Hepatocyte (in vitro differentiated cells): ENCODE data around the gene SETD4. TPM values are rescaled to one million over a fixed set of nuclear protein-coding genes. Genes with fewer than 3 reads are reported as not detected.

Source experiments
- DNase-seq: peaks from one replicate; pipeline ENCODE4 v3.0.0-alpha.2; 2016; ENCODE audit warnings: low spot score
- H2AFZ ChIP-seq: fragments of 200-600 bp; sonication (generic); 2 replicates; pipeline ENCODE4 v1.6.0; 2016; ENCODE audit warnings: antibody characterized with exemption, mild to moderate bottlenecking
- H3K27ac ChIP-seq: fragments of 200-600 bp; sonication (generic); 2 replicates; pipeline ENCODE4 v1.5.1; 2016; ENCODE audit warnings: mild to moderate bottlenecking
- H3K27me3 ChIP-seq: fragments of 200-600 bp; sonication (generic); 2 replicates; pipeline ENCODE4 v1.6.1; 2016
- H3K36me3 ChIP-seq: fragments of 200-600 bp; sonication (generic); replicated peaks from 2 replicates; pipeline ENCODE4 v1.5.1; 2016; ENCODE audit warnings: low read depth; ENCODE audit not compliant: insufficient read depth
- H3K4me1 ChIP-seq: fragments of 200-600 bp; sonication (generic); 2 replicates; pipeline ENCODE4 v1.5.1; 2016; ENCODE audit warnings: mild to moderate bottlenecking, moderate library complexity; ENCODE audit not compliant: insufficient read depth
- H3K4me2 ChIP-seq: fragments of 200-600 bp; sonication (generic); 2 replicates; pipeline ENCODE4 v1.6.0; 2016
- H3K4me3 ChIP-seq: fragments of 200-600 bp; sonication (generic); 2 replicates; pipeline ENCODE4 v1.5.1; 2016; ENCODE audit warnings: mild to moderate bottlenecking
- H3K79me2 ChIP-seq: fragments of 200-600 bp; sonication (generic); 2 replicates; pipeline ENCODE4 v1.6.0; 2017; ENCODE audit warnings: mild to moderate bottlenecking
- H3K9me2 ChIP-seq: fragments of 200-600 bp; sonication (generic); replicated peaks from 2 replicates; pipeline ENCODE4 v1.6.0; 2017; ENCODE audit warnings: mild to moderate bottlenecking; ENCODE audit not compliant: insufficient read depth
- H3K9me3 ChIP-seq: fragments of 200-600 bp; sonication (generic); 2 replicates; pipeline ENCODE4 v1.5.1; 2016; ENCODE audit warnings: low read depth, mild to moderate bottlenecking
- H4K20me1 ChIP-seq: fragments of 200-600 bp; sonication (generic); 2 replicates; pipeline ENCODE4 v1.6.0; 2016; ENCODE audit warnings: mild to moderate bottlenecking; ENCODE audit not compliant: insufficient read depth, poor library complexity, severe bottlenecking
- EZH2 ChIP-seq: fragments of 200-600 bp; sonication (generic); IDR thresholded peaks from 2 replicates; pipeline ENCODE4 v1.6.1; 2016; ENCODE audit warnings: antibody characterized with exemption, mild to moderate bottlenecking, borderline replicate concordance
- EZH2phosphoT487 ChIP-seq: fragments of 200-600 bp; sonication (generic); IDR thresholded peaks from one replicate; pipeline ENCODE4 v1.6.1; 2018; ENCODE audit warnings: antibody characterized with exemption, mild to moderate bottlenecking, low read depth, moderate library complexity; ENCODE audit not compliant: unreplicated experiment, severe bottlenecking
- WGBS: methylation state at CpG from one replicate; pipeline ENCODE4 v1.1.6; 2016; ENCODE audit warnings: low lambda C conversion rate; ENCODE audit errors: missing lambda C conversion rate; 5-methylcytosine and 5-hydroxymethylcytosine counted together
- polyA plus RNA-seq: library from polyadenylated mRNA; unstranded; fragments of >200 nt; fragmentation: Nextera tagmentation; extraction: Ambion mirVana; gene quantifications from 2 replicates; pipeline ENCODE4 v1.2.1, GENCODE V29; 2016
- total RNA-seq: library from RNA; depleted of rRNA; stranded (reverse); fragments of >200 nt; gene quantifications from 2 replicates; pipeline ENCODE4 v1.2.3, GENCODE V29; 2014
- TF ChIP-seq, protein P1 (sequence below): fragments of 200-600 bp; sonication (generic); IDR thresholded peaks from 2 replicates; pipeline ENCODE4 v1.5.1; 2016; ENCODE audit warnings: antibody characterized with exemption, mild to moderate bottlenecking; ENCODE audit not compliant: poor library complexity

SETD4 gene
- total and polyA plus RNA-seq, 2 experiments from 2014 or later, result 13.7 to 16.6 TPM

- Histone ChIP-seq H3K9me2 (no peaks in the 10 kb centered on the region), H3K27ac (no peak overlapping the region), H4K20me1 (no peaks in the 10 kb centered on the region), H3K4me2 (no peak overlapping the region), H3K4me1 (no peaks in the 10 kb centered on the region), H3K9me3 (no peaks in the 10 kb centered on the region), H3K4me3 (no peak overlapping the region), H3K79me2 (no peaks in the 10 kb centered on the region), H3K27me3 (no peaks in the 10 kb centered on the region), H3K36me3 (no peaks in the 10 kb centered on the region), H2AFZ (no peak overlapping the region)
- TF ChIP-seq EZH2phosphoT487, result no peak
- no peak for TF ChIP-seq EZH2
- TF ChIP-seq, protein P1, sequence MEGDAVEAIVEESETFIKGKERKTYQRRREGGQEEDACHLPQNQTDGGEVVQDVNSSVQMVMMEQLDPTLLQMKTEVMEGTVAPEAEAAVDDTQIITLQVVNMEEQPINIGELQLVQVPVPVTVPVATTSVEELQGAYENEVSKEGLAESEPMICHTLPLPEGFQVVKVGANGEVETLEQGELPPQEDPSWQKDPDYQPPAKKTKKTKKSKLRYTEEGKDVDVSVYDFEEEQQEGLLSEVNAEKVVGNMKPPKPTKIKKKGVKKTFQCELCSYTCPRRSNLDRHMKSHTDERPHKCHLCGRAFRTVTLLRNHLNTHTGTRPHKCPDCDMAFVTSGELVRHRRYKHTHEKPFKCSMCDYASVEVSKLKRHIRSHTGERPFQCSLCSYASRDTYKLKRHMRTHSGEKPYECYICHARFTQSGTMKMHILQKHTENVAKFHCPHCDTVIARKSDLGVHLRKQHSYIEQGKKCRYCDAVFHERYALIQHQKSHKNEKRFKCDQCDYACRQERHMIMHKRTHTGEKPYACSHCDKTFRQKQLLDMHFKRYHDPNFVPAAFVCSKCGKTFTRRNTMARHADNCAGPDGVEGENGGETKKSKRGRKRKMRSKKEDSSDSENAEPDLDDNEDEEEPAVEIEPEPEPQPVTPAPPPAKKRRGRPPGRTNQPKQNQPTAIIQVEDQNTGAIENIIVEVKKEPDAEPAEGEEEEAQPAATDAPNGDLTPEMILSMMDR, result no peak
- no peak for DNase-seq
- 97% methylated on average over 1 of the region's 1 CpG for WGBS
Observed at GRCh38 chr21:36080386-36080785, 20.1 kb upstream of the SETD4 start.

- no peaks in the 10 kb centered on the region for H3K36me3 ChIP-seq
- H3K4me2 ChIP-seq, result no peak overlapping the region
- TF ChIP-seq EZH2phosphoT487, result no peak
- TF ChIP-seq EZH2, result no peak
- TF ChIP-seq, protein P1, result no peak
- DNase-seq, result no peak
- no peaks in the 10 kb centered on the region for H3K4me1 ChIP-seq
- H3K9me2 ChIP-seq, result no peaks in the 10 kb centered on the region
- no peaks in the 10 kb centered on the region for H3K27me3 ChIP-seq
- H3K79me2 ChIP-seq, result no peaks in the 10 kb centered on the region
- H3K4me3 ChIP-seq, result no peak overlapping the region
- no peaks in the 10 kb centered on the region for H4K20me1 ChIP-seq
- H3K27ac ChIP-seq, result no peak overlapping the region
- no peak overlapping the region for H2AFZ ChIP-seq
- no peaks in the 10 kb centered on the region for H3K9me3 ChIP-seq
- 74% methylated on average over 8 of the region's 8 CpGs for WGBS
Observed at GRCh38 chr21:36079671-36080070, 19.3 kb upstream of the SETD4 start.

DNA sequence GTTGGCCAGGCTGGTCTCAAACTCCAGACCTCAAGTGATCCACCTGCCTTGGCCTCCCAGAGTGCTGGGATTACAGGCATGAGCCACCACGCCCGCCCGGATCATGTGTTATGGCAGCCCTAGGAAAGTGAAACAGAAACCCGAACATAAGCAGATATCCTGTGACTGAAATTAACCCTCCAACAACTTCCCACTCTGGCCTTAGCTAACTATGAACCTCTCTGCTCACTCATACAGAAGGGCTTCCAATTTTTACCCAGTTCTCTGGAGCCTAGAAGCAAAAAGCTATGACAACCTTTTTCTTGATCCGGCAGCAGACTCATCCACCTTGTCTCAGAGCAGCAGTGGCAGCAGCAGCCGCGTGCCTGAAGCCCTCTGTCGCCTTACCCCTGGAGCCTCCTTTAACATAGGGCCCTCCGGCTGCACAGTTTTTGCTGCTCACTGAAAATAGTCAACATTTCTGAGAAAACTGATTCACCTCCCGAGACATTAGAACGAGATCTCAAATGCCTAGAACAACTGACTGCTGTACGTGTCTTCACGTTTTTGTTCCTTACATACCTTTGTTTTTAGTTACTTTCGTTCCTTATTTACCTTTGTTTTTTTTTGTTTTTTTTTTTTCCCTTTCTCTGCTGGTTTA, 18.8 kb upstream of the SETD4 start:
- H3K27me3 ChIP-seq, result no peaks in the 10 kb centered on the region
- no peak overlapping the region for H3K4me2 ChIP-seq
- H3K27ac ChIP-seq, result no peak overlapping the region
- 84% methylated on average over 14 of the region's 14 CpGs for WGBS
- H3K9me3 ChIP-seq, result no peaks in the 10 kb centered on the region
- no peak for DNase-seq
- H3K36me3 ChIP-seq, result no peaks in the 10 kb centered on the region
- no peak overlapping the region for H2AFZ ChIP-seq
- H3K79me2 ChIP-seq, result no peaks in the 10 kb centered on the region
- H3K4me3 ChIP-seq, result no peak overlapping the region
- TF ChIP-seq EZH2 (no peak), EZH2phosphoT487 (no peak)
- TF ChIP-seq, protein P1, result no peak
- no peaks in the 10 kb centered on the region for H3K9me2 ChIP-seq
- H4K20me1 ChIP-seq, result no peaks in the 10 kb centered on the region
- no peaks in the 10 kb centered on the region for H3K4me1 ChIP-seq

DNA sequence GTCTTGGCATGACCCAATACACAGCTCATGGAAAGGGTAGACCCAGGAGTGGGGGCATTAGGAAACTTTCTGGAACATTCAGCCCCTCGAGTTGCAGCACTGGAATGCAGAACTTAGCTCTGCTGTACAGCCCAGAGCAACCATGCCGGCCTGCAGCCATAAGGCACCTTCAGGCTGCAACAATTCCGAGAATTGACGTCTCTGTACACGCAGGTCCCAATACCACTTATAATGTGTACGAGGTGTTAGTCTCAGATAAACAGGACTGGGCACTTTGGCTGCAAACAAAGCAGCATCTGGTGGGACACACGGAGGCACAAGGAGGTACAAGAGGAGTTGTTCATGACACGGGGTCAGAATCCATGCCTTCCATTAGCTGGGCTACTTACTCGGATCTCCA, 17.4 kb upstream of the SETD4 start:
- Histone ChIP-seq H3K4me2 (no peak overlapping the region), H3K4me1 (no peaks in the 10 kb centered on the region), H3K4me3 (no peak overlapping the region), H4K20me1 (no peaks in the 10 kb centered on the region), H3K36me3 (no peaks in the 10 kb centered on the region), H3K79me2 (no peaks in the 10 kb centered on the region), H3K9me3 (no peaks in the 10 kb centered on the region), H3K27me3 (no peaks in the 10 kb centered on the region), H3K9me2 (no peaks in the 10 kb centered on the region), H2AFZ (no peak overlapping the region), H3K27ac (no peak overlapping the region)
- no peak for DNase-seq
- no peak for TF ChIP-seq EZH2phosphoT487
- TF ChIP-seq, protein P1, result no peak
- TF ChIP-seq EZH2, result no peak
- WGBS, result 79% methylated on average over 9 of the region's 9 CpGs
